ENCODE measurements around the gene MRPL17.

The MRPL17 gene

GRCh38 chr11:6650980-6651379 lies 32.2 kb downstream of the MRPL17 start:
- no peak for TF ChIP-seq CTCF (IDR thresholded peaks at IDR 0.05)
- no peak overlapping the region for H3K27ac ChIP-seq
- H3K9me3 ChIP-seq, result no peaks in the 10 kb centered on the region
- H3K36me3 ChIP-seq, result no peaks in the 10 kb centered on the region
- H3K4me3 ChIP-seq (ENCODE audit: low read depth in 1 of 2, low read length in 1 of 2), result no peak overlapping the region
- H3K4me1 ChIP-seq (ENCODE audit: control insufficient read depth in 1 of 2, insufficient read depth in 1 of 2, low read depth in 1 of 2, low read length in 1 of 2), result peaks cover 16 to 17% of the 10 kb centered on the region in 2 experiments
- H3K27me3 ChIP-seq, result peaks cover 43% of the 10 kb centered on the region

DNA sequence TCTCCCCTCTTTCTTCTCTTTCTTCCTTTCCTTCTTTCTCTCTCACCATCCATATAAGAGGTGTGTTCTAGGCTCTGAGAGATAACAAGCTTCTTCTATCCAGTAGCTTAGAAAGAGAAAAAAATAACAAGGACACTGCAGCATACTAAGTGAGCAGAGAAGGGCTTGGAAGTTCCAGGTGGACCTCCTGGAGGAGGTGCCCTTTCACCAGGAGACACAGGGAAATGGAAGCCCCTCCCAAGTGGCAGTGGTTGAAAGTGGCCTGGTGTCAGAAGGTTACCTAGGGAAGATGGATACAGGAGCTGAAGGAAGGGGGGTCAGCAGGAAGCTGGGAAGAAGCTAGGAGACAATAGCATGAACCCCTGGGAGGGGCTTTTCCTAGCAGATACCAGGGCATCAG lies 33.0 kb downstream of the MRPL17 start:
- Histone ChIP-seq H3K36me3 (no peaks in the 10 kb centered on the region), H3K27ac (no peak overlapping the region), H3K4me3 (ENCODE audit: low read depth in 1 of 2, low read length in 1 of 2) (no peak overlapping the region), H3K4me1 (ENCODE audit: control insufficient read depth in 1 of 2, insufficient read depth in 1 of 2, low read depth in 1 of 2, low read length in 1 of 2) (peaks cover 15% of the 10 kb centered on the region in 2 experiments), H3K9me3 (no peaks in the 10 kb centered on the region), H3K27me3 (peaks cover 34% of the 10 kb centered on the region)
- no peak for TF ChIP-seq CTCF (IDR thresholded peaks at IDR 0.05)

GRCh38 chr11:6648501-6648900 lies 34.6 kb downstream of the MRPL17 start:
- no peaks in the 10 kb centered on the region for H3K9me3 ChIP-seq
- H3K36me3 ChIP-seq, result no peaks in the 10 kb centered on the region
- no peak overlapping the region for H3K4me3 ChIP-seq (ENCODE audit: low read depth in 1 of 2, low read length in 1 of 2)
- H3K4me1 ChIP-seq (ENCODE audit: control insufficient read depth in 1 of 2, insufficient read depth in 1 of 2, low read depth in 1 of 2, low read length in 1 of 2), result peaks cover 11 to 13% of the 10 kb centered on the region in 2 experiments
- TF ChIP-seq CTCF (IDR thresholded peaks at IDR 0.05), result no peak
- H3K27me3 ChIP-seq, result peaks cover 18% of the 10 kb centered on the region
- no peak overlapping the region for H3K27ac ChIP-seq

- H3K27ac ChIP-seq, result no peak overlapping the region
These were observed 35.3 kb downstream of the MRPL17 start for GRCh38 chr11:6647836-6648235.

GRCh38 chr11:6646918-6647679 lies 36.0 kb downstream of the MRPL17 start:
- peaks cover 13% of the 10 kb centered on the region for H3K27me3 ChIP-seq
- peaks cover 11 to 13% of the 10 kb centered on the region in 2 experiments for H3K4me1 ChIP-seq (ENCODE audit: control insufficient read depth in 1 of 2, insufficient read depth in 1 of 2, low read depth in 1 of 2, low read length in 1 of 2)
- no peaks in the 10 kb centered on the region for H3K9me3 ChIP-seq
- H3K4me3 ChIP-seq (ENCODE audit: low read depth in 1 of 2, low read length in 1 of 2), result peak overlapping the region; percentile 2 to 38
- TF ChIP-seq CTCF (IDR thresholded peaks at IDR 0.05), result no peak
- peak overlapping the region; percentile 53 for H3K27ac ChIP-seq
- no peaks in the 10 kb centered on the region for H3K36me3 ChIP-seq

More at GRCh38 chr11:6647836-6648235, 35.3 kb downstream of the MRPL17 start:
- Histone ChIP-seq H3K4me1 (ENCODE audit: control insufficient read depth in 1 of 2, insufficient read depth in 1 of 2, low read depth in 1 of 2, low read length in 1 of 2) (peaks cover 11 to 13% of the 10 kb centered on the region in 2 experiments), H3K27me3 (peaks cover 13% of the 10 kb centered on the region), H3K36me3 (no peaks in the 10 kb centered on the region), H3K9me3 (no peaks in the 10 kb centered on the region), H3K4me3 (ENCODE audit: low read depth in 1 of 2, low read length in 1 of 2) (no peak overlapping the region)
- TF ChIP-seq CTCF (IDR thresholded peaks at IDR 0.05), result no peak

Data from neutrophil (primary cell).